RWPE2 (cell line): ENCODE results near the gene RGS12.

ENCODE experiments used
- ATAC-seq: fragments of 200-7000 bp; cut with Tn5 transposase; 3 replicates; pipeline ENCODE4 v1.9.1; 2021; ENCODE audit warnings: low read depth
- DNase-seq: peaks from one replicate; pipeline ENCODE4 v3.0.0-alpha.2; 2020; ENCODE audit warnings: low spot score
- H3K27ac ChIP-seq: fragments of 450-650 bp; 2 replicates; pipeline ENCODE4 v1.5.1; 2017; ENCODE audit warnings: mild to moderate bottlenecking; ENCODE audit not compliant: poor library complexity, severe bottlenecking
- H3K27me3 ChIP-seq: fragments of 250-450 bp; sonication (Bioruptor Pico); 2 replicates; pipeline ENCODE4 v1.5.1; 2021; ENCODE audit warnings: mild to moderate bottlenecking, moderate library complexity; ENCODE audit not compliant: insufficient read depth, poor library complexity, severe bottlenecking
- H3K36me3 ChIP-seq: fragments of 250-450 bp; sonication (Bioruptor Pico); 2 replicates; pipeline ENCODE4 v1.5.1; 2020; ENCODE audit warnings: low read depth, mild to moderate bottlenecking, moderate library complexity
- H3K4me1 ChIP-seq: fragments of 250-450 bp; sonication (Bioruptor Pico); 2 replicates; pipeline ENCODE4 v1.5.1; 2021; ENCODE audit warnings: mild to moderate bottlenecking, moderate library complexity; ENCODE audit not compliant: insufficient read depth, poor library complexity, severe bottlenecking
- H3K4me3 ChIP-seq: fragments of 250-450 bp; sonication (Bioruptor Pico); 2 replicates; pipeline ENCODE4 v1.5.1; 2021; ENCODE audit warnings: mild to moderate bottlenecking, moderate library complexity; ENCODE audit not compliant: severe bottlenecking
- H3K9me3 ChIP-seq: fragments of 250-450 bp; sonication (Bioruptor Pico); 2 replicates; pipeline ENCODE4 v1.5.1; 2021; ENCODE audit warnings: mild to moderate bottlenecking, moderate library complexity; ENCODE audit not compliant: severe bottlenecking
- TF ChIP-seq, protein P1 (sequence below): fragments of 450-650 bp; IDR thresholded peaks from one replicate; pipeline ENCODE4 v1.5.1; 2017; ENCODE audit warnings: mild to moderate bottlenecking, moderate library complexity; ENCODE audit not compliant: poor library complexity, severe bottlenecking

Gene RGS12

DNA sequence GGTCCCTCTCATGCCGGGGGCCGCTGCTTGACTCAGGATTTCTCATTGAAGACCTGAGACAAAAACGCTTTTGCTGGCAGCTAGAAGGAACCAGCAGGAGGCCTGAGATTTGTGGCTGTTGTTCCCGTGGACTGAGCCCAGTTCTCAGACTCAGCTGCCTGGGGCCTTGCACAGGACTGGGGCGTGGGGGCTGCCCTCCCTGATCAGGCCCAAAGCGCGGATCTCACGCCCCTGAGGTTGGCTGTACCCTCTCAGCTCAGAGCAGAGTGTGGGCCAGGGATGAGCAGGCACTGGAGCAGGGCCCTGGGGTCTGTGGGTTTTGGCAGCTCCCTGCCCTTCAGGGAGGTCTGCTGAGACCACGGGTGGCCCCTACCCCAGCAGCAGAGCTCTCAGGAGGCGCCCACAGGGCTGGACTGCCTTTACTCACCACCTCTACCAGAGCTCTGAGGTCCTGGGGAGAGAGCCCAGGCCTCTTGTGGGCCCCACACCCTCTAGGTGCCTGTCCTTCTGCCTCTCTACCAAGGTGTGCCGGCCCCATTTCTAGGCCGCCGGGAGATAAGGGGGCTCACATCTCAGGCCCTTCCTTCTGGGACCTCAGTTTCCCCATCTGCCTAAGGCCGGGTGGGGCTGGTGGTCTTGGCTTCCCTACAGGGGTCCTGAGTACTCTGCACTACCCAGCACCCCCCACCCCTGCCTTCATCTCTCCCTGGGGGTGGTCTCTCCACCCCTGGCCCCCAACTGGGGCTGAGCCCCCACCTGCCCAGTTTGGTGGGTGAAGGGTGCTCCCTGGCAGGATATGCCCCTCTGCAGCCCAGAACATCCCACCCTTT lies 38.3 kb upstream of the RGS12 start:
- Histone ChIP-seq H3K9me3 (no peaks in the 10 kb centered on the region), H3K4me1 (no peaks in the 10 kb centered on the region), H3K27ac (no peak overlapping the region), H3K27me3 (no peaks in the 10 kb centered on the region), H3K36me3 (no peaks in the 10 kb centered on the region), H3K4me3 (no peak overlapping the region)
- DNase-seq (peak; percentile 46), ATAC-seq (no peak)
- TF ChIP-seq, protein P1, sequence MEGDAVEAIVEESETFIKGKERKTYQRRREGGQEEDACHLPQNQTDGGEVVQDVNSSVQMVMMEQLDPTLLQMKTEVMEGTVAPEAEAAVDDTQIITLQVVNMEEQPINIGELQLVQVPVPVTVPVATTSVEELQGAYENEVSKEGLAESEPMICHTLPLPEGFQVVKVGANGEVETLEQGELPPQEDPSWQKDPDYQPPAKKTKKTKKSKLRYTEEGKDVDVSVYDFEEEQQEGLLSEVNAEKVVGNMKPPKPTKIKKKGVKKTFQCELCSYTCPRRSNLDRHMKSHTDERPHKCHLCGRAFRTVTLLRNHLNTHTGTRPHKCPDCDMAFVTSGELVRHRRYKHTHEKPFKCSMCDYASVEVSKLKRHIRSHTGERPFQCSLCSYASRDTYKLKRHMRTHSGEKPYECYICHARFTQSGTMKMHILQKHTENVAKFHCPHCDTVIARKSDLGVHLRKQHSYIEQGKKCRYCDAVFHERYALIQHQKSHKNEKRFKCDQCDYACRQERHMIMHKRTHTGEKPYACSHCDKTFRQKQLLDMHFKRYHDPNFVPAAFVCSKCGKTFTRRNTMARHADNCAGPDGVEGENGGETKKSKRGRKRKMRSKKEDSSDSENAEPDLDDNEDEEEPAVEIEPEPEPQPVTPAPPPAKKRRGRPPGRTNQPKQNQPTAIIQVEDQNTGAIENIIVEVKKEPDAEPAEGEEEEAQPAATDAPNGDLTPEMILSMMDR: no peak

DNA sequence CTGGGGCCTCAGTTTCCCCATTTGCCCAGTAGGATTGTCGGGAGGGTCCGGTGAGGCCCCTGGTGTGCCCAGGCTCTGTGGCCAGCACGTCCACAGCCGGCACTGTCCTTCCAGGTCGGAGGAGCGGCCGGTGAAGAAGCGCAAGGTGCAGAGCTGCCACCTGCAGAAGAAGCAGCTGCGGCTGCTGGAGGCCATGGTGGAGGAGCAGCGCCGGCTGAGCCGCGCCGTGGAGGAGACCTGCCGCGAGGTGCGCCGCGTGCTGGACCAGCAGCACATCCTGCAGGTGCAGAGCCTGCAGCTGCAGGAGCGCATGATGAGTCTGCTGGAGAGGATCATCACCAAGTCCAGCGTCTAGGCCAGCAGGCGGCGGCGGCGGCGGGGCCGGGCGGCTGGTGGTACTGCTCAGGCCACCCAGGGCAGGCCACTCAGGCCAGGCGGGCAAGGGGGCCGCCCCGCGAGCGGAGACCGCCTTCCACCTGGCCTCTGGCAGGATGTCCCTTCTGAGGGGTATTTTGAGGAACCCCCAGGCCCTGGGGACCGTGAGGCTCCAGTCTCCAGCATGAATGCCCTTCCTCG lies 37.1 kb upstream of the RGS12 start:
- no peaks in the 10 kb centered on the region for H3K27me3 ChIP-seq
- no peak overlapping the region for H3K4me3 ChIP-seq
- no peaks in the 10 kb centered on the region for H3K9me3 ChIP-seq
- DNase-seq (peak; percentile 48), ATAC-seq (no peak)
- no peaks in the 10 kb centered on the region for H3K4me1 ChIP-seq
- no peaks in the 10 kb centered on the region for H3K36me3 ChIP-seq
- H3K27ac ChIP-seq: no peak overlapping the region
- TF ChIP-seq, protein P1: no peak

DNA sequence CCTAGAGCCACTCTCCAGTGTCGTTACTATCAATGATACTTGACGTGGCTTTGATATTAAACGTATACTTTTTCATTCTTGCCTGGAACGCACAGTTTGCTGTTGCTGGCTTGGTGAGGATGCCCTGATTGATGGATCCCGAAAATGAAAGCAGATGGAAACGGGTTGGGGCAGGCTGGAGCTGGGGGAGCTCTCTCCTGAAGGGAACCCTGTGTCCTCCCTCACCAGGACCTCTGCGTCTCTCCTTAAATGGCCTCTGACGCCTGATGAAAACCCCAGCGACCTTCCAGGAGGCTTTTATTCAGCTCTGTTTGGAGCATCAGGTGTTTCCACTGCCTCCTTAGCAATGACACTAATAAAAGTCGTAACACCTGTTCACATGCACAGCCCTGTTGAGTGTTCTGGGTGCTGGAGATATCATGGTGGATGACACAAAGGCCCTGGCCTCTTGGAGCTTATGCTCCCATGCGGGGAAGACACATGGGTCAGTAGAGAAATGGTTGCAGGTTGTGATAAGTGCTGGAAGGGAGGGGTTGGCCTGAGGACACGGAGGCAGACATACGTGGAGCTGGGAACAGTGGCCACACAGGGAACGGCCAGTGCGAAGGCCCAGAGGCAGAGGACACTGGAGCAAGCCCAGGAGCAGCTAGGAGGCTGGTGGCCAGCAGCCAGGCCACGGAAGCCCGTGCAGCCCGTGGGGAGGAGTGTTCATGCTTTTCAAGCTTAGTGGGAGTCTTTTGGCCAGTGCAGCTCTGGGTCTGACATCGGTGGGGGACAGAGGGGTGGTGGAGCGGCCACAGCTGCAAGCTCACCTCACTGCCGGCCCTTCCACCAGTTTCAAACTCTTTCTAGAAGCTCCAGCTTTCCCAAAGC lies 36.4 kb upstream of the RGS12 start:
- Histone ChIP-seq H3K27me3 (no peaks in the 10 kb centered on the region), H3K27ac (no peak overlapping the region), H3K36me3 (no peaks in the 10 kb centered on the region), H3K4me3 (no peak overlapping the region), H3K9me3 (no peaks in the 10 kb centered on the region), H3K4me1 (no peaks in the 10 kb centered on the region)
- TF ChIP-seq, protein P1: no peak
- ATAC-seq: no peak
- peak; percentile 48 for DNase-seq

DNA sequence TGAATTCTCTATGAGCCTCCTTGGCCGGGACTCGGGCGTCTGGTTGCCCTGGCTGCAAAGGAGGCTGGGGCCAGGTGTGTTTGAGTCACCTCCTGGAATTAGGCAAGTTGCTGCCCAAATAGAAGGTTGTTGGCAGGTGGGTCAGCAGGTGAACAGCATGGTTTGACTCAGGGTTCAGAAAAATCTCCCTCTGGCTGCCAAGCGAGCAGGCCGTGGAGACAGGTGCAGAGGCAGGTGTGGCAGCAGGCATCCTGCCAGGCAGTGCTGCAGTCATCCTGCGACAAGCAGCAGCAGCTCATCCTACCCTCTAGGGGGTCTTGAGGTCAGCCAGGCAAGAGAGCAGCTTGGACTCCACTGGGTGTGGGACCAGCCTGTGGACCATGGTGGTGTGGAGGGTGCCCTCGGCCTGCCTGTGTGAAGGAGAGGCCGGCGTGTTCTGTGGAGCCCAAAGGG lies 35.7 kb upstream of the RGS12 start:
- Histone ChIP-seq H3K9me3 (no peaks in the 10 kb centered on the region), H3K27ac (no peak overlapping the region), H3K4me3 (no peak overlapping the region), H3K4me1 (no peaks in the 10 kb centered on the region), H3K27me3 (no peaks in the 10 kb centered on the region), H3K36me3 (no peaks in the 10 kb centered on the region)
- TF ChIP-seq, protein P1: no peak
- peak; percentile 70 for DNase-seq
- peak; percentile 71 for ATAC-seq
